ENCODE data around the gene RASL12. TPM values are rescaled to one million over a fixed set of nuclear protein-coding genes. Genes with fewer than 3 reads are reported as not detected.
"Not testable (repeated sequence)": the region's sequence is repeated elsewhere in the genome, so short reads cannot be mapped to it uniquely, and the experiment has no call there.

Gene RASL12
- total and polyA plus RNA-seq, 7 donors: 1.8 to 102 (median 29.1) TPM

- 34 to 45% methylated on average over 9 of the region's 9 CpGs for WGBS, 2 donors
- H3K27ac ChIP-seq: peak overlapping the region in 1 of 4 donors; percentile 19
- peaks cover 0 to 23% (median 19%) of the 10 kb centered on the region in 4 donors for H3K4me1 ChIP-seq
- no peaks in the 10 kb centered on the region for H3K9me3 ChIP-seq
- H3K4me3 ChIP-seq: no peak overlapping the region
- H3K36me3 ChIP-seq: peaks cover 0 to 64% (median 18%) of the 10 kb centered on the region in 4 donors
- intact Hi-C loops (cut with DNase I): loop anchor here (1.0 to 2.0 kb wide), 2 partner anchors 47 to 69 kb away; no protein-coding TSS in a partner anchor
- no peaks in the 10 kb centered on the region for H3K27me3 ChIP-seq
- DNase-seq: peak; percentile 86
- TF ChIP-seq POLR2AphosphoS5 (IDR thresholded peaks at IDR 0.05): no peak
- no peak for TF ChIP-seq POLR2A (IDR thresholded peaks at IDR 0.05)
- TF ChIP-seq, protein P1, sequence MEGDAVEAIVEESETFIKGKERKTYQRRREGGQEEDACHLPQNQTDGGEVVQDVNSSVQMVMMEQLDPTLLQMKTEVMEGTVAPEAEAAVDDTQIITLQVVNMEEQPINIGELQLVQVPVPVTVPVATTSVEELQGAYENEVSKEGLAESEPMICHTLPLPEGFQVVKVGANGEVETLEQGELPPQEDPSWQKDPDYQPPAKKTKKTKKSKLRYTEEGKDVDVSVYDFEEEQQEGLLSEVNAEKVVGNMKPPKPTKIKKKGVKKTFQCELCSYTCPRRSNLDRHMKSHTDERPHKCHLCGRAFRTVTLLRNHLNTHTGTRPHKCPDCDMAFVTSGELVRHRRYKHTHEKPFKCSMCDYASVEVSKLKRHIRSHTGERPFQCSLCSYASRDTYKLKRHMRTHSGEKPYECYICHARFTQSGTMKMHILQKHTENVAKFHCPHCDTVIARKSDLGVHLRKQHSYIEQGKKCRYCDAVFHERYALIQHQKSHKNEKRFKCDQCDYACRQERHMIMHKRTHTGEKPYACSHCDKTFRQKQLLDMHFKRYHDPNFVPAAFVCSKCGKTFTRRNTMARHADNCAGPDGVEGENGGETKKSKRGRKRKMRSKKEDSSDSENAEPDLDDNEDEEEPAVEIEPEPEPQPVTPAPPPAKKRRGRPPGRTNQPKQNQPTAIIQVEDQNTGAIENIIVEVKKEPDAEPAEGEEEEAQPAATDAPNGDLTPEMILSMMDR (IDR thresholded peaks at IDR 0.05): peak; percentile 61 to 88 (median 82)
- no peak for TF ChIP-seq EP300 (IDR thresholded peaks at IDR 0.05)
Observed at GRCh38 chr15:65101411-65101890, 33.7 kb upstream of the RASL12 start.

GRCh38 chr15:65100442-65100841 lies 32.7 kb upstream of the RASL12 start:
- H3K4me3 ChIP-seq: no peak overlapping the region
- peaks cover 0 to 56% (median 13%) of the 10 kb centered on the region in 4 donors for H3K36me3 ChIP-seq
- intact Hi-C loops (cut with DNase I): loop anchor here (2.0 kb wide), 1 partner anchor 68 kb away; no protein-coding TSS in a partner anchor
- H3K27me3 ChIP-seq: no peaks in the 10 kb centered on the region
- no peaks in the 10 kb centered on the region for H3K9me3 ChIP-seq
- TF ChIP-seq EP300 (IDR thresholded peaks at IDR 0.05) (no peak), POLR2A (IDR thresholded peaks at IDR 0.05) (no peak), POLR2AphosphoS5 (IDR thresholded peaks at IDR 0.05) (no peak)
- TF ChIP-seq, protein P1 (IDR thresholded peaks at IDR 0.05): no peak
- DNase-seq: no peak
- 22 to 65% methylated on average over 7 of the region's 7 CpGs for WGBS, 2 donors
- no peak overlapping the region for H3K27ac ChIP-seq
- peaks cover 0 to 33% (median 27%) of the 10 kb centered on the region in 4 donors for H3K4me1 ChIP-seq

DNA sequence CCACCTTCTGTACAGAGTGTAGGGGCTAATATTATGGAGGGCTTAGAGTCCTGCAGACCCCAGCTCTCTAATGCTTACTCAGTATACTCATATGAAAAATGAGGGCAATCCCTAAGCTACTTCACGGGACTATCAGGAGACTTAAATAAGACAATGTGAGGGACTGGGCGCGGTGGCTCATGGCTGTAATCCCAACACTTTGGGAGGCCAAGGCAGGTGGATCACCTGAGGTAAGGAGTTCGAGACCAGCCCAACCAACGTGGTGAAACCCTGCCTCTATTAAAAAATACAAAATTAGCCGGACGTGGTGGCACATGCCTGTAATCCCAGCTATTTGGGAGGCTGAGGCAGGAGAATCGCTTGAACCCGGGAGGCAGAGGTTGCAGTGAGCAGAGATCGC lies 32.0 kb upstream of the RASL12 start:
- intact Hi-C loops (cut with DNase I): loop anchor here (2.0 kb wide), 1 partner anchor 67 kb away; no protein-coding TSS in a partner anchor
- not testable (repeated sequence) for DNase-seq, H3K27me3 ChIP-seq, H3K9me3 ChIP-seq, H3K4me3 ChIP-seq, H3K27ac ChIP-seq
- WGBS, 2 donors: 92 to 97% methylated on average over 10 of the region's 10 CpGs
- Histone ChIP-seq H3K4me1 (peaks cover 0 to 39% (median 34%) of the 10 kb centered on the region in 4 donors), H3K36me3 (peaks cover 0 to 50% (median 13%) of the 10 kb centered on the region in 4 donors)

GRCh38 chr15:65099336-65099735 lies 31.5 kb upstream of the RASL12 start:
- no peaks in the 10 kb centered on the region for H3K27me3 ChIP-seq
- no peaks in the 10 kb centered on the region for H3K9me3 ChIP-seq
- intact Hi-C loops (cut with DNase I): no loop called here
- no peak for DNase-seq
- no peak for TF ChIP-seq POLR2A (IDR thresholded peaks at IDR 0.05)
- TF ChIP-seq POLR2AphosphoS5 (IDR thresholded peaks at IDR 0.05): no peak
- TF ChIP-seq, protein P1 (IDR thresholded peaks at IDR 0.05): no peak
- no peak for TF ChIP-seq EP300 (IDR thresholded peaks at IDR 0.05)
- H3K27ac ChIP-seq: no peak overlapping the region
- peaks cover 0 to 45% (median 13%) of the 10 kb centered on the region in 4 donors for H3K36me3 ChIP-seq
- WGBS, 2 donors: 95 to 97% methylated on average over 5 of the region's 5 CpGs
- H3K4me3 ChIP-seq: no peak overlapping the region
- peaks cover 2 to 44% (median 39%) of the 10 kb centered on the region in 4 donors for H3K4me1 ChIP-seq

GRCh38 chr15:65097651-65098263 lies 30.0 kb upstream of the RASL12 start:
- intact Hi-C loops (cut with DNase I): loop anchor here (2.0 kb wide), 1 partner anchor 15 kb away; no protein-coding TSS in a partner anchor
- Histone ChIP-seq H3K27me3 (no peaks in the 10 kb centered on the region), H3K36me3 (peaks cover 0 to 45% (median 13%) of the 10 kb centered on the region in 4 donors), H3K4me1 (peaks cover 3 to 60% (median 53%) of the 10 kb centered on the region in 4 donors), H3K4me3 (no peak overlapping the region), H3K27ac (peak overlapping the region in 1 of 4 donors; percentile 95), H3K9me3 (no peaks in the 10 kb centered on the region)
- DNase-seq: no peak
- no peak for TF ChIP-seq POLR2A (IDR thresholded peaks at IDR 0.05)
- 95 to 96% methylated on average over 7 of the region's 7 CpGs for WGBS, 2 donors

All from sigmoid colon (tissue), 7 donors.